ENCODE data around the gene PNPLA1.

Gene PNPLA1

GRCh38 chr6:36314221-36315014, 44.6 kb downstream of the PNPLA1 start:
- no peak for DNase-seq

DNA sequence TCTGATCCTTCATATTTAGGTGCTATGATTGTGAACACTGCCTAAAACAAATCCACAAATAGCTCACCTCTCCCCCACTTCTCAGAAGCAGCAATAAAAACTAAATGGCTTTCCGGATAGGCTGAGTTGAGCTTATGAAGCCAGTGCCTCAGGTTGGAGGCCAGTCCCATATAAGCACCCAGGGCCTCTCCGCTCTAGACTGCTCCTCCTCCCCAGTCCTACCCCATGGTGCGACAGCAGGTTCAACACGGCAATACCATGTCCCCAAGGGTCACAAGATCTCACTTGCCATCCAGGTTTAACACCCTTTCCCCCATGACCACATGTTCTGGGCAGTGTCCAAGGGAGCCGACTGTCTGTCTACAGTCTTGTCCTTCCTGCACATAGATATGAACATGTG, 46.1 kb downstream of the PNPLA1 start:
- DNase-seq, result no peak

GRCh38 chr6:36317623-36318022, 47.8 kb downstream of the PNPLA1 start:
- no peak for DNase-seq

- no peak for DNase-seq
These were observed 49.0 kb downstream of the PNPLA1 start for GRCh38 chr6:36318690-36319435.

DNA sequence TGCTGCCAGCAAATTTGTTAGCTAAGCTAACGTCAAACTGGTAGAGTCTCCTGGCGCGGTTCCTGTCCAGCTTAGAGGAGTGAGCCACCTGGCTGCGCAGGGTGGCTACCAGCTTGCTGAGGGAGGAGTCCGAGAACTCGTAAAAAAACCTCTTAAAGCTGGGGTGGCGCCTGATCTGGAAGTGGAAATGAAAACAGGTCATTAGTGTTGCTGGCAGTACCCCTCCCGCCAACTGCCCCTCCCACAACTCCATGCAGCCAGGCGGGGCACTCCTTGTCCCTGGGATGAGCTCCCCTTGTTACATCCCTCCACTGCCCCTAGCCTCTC, 49.5 kb downstream of the PNPLA1 start:
- DNase-seq, result no peak

- DNase-seq, result no peak
These were observed 50.0 kb downstream of the PNPLA1 start for GRCh38 chr6:36319821-36320220.

- no peak for DNase-seq
These were observed 50.6 kb downstream of the PNPLA1 start for GRCh38 chr6:36320475-36320874.

GRCh38 chr6:36322591-36322990, 52.7 kb downstream of the PNPLA1 start:
- DNase-seq, result no peak

DNA sequence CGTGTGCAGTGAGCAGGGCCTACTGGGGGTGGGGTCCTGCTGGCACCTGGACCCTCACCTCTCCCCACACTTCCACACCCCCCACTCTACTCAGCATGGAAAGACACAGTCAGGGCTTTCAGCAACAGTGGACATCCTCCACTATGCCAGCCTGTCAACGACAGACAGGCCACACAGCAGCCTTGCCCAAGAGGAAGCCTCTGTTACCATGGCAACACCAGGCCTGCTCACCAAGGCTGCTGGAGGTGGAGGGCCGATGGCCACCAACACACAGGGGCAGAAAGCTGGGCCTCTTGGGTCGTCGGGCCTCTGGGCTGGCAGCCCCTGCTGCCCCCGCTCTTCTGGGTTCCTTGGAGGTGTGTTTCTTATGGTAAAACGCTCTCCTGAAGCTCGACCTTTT, 53.2 kb downstream of the PNPLA1 start:
- DNase-seq, result peak in 25 of 58 donors; percentile 4 to 70 (median 21)

- DNase-seq, result no peak
These were observed 54.3 kb downstream of the PNPLA1 start for GRCh38 chr6:36324191-36324590.

DNA sequence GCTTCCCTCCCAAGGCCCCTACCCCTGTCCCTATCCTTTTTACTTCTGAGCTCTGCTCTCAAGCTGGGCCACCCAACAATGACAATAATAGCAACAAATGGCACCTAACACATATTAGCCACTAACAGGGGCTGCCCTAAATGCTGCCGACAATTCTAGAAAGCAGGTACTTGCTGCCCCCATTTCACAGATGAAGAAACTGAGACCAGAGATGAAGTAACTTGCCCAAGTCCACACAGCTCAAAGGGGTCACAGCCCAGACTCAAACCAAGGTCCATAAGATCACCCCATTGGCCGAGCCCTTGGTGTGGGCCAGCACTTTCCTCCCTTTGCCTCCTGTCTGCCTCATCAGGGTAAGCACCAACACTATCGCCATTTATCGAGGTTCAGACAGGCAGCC, 54.9 kb downstream of the PNPLA1 start:
- no peak for DNase-seq

- peak in 20 of 58 donors; percentile 7 to 48 (median 24) for DNase-seq
These were observed 56.6 kb downstream of the PNPLA1 start for GRCh38 chr6:36326356-36326995.

DNA sequence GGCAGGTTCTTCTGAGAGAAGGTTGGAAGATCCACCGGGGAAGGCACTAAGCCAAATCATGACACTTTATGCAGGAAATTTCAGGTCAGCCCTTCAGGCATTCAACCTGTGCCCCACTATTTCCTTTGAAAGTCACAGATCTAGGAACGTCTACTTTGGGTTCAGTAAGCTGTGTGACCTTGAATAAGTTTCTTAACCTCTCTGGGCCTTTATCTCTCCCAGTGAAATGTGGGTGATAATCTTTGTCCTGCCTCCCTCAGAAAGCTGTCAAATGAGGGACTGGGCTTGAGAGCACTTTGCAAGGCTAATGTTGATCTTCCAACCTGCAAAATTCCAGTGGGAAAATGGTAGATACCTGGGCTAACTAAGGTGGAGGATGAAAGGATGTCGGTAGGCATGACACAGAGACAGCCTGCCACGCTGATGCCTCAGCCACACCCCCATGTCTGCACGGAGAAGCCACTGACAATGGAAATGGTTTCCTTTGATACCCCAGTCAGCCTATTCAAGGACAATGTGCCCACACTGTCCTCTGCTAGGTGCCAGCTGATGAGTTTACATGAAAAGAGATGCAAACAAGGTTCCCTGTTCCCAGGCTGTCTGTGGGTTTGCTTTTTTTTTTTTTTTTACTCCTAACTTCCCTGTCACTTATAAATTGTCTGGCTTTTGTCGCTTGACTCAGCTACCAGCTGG, 57.5 kb downstream of the PNPLA1 start:
- peak in 7 of 58 donors; percentile 9 to 52 (median 14) for DNase-seq

GRCh38 chr6:36327919-36328236, 58.0 kb downstream of the PNPLA1 start:
- no peak for DNase-seq

GRCh38 chr6:36328600-36328999, 58.7 kb downstream of the PNPLA1 start:
- peak in 1 of 58 donors; percentile 7 for DNase-seq

- no peak for DNase-seq
These were observed 60.0 kb downstream of the PNPLA1 start for GRCh38 chr6:36329798-36330291.

GRCh38 chr6:36330366-36330765, 60.5 kb downstream of the PNPLA1 start:
- DNase-seq, result no peak

DNA sequence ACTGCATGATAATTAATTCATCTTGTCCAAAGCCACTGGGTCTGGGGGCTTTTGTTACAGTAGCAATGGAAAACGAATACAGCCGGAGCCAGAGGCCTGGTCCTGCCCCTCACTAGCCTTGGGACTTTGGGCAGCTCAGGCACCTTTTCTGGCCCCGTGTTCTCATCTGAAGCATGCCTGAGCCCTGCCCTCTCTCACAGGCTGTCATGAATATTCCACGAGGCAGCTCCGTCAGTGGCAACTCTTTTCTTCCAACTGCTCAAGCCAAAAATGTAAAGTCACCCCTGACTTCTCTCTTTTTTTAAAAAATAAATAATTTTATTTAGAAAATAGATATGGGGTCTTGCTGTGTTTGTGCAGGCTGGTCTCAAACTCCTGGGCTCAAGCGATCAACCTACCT, 61.5 kb downstream of the PNPLA1 start:
- DNase-seq, result no peak

DNA sequence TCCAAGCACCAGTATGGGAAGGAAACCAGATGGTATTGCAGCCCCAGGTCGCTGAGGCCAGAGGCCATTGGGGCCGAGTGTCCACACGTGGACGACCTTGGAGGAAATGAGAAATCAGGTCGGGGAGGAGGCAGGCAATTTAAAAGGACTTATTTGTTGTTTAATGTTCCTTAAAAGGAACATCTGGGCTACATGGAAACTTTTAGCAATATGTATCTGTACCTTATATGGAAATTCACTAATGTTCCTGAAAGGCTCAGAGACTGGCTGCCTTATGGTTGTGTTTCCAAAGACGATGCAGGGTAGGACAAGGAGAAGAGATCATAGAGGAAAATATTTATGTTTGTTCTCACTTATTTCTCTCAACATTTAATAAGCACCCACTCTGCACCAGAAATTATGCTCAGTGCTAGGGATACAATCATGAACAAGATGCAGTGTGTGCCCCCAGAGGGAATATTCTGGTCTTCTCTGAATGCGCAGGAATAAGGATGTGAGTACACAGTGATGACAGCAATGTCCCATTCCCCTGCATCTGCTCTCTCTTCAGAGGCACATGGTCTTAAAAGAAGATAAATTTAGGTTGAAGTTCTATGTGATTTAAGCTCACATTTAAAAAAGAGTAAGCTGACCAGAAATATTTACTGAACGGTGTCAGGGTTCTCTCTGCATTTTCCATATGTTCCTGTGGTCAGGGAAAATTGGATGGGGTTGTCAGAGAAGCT, 63.5 kb downstream of the PNPLA1 start:
- peak in 1 of 58 donors; percentile 29 for DNase-seq

GRCh38 chr6:36333931-36334725, 64.3 kb downstream of the PNPLA1 start:
- peak in 32 of 58 donors; percentile 8 to 74 (median 40) for DNase-seq

Data from anterior cingulate cortex (tissue), 58 donors.